IMR-90 (cell line): Measurements from ENCODE around the gene OR1L6. TPM values are rescaled to one million over a fixed set of nuclear protein-coding genes. Genes with fewer than 3 reads are reported as not detected.

ENCODE experiments used
- ATAC-seq: fragments of 200-7000 bp; cut with Tn5 transposase; 2 replicates; pipeline ENCODE4 v1.9.1; 2020; ENCODE audit warnings: low read depth, mild to moderate bottlenecking, moderate library complexity
- BruUV-seq: library from RNA; stranded (reverse); fragments of 400-500 nt; replicated peaks from 2 replicates; lab custom pipeline; 2021; lab: Mats Ljungman, UMichigan
- CTCF ChIA-PET: fragments of 300-600 bp; formaldehyde crosslinking; extraction: SDS; loops from one replicate; lab custom pipeline; 2021; ENCODE audit warnings: antibody characterized with exemption; lab: Yijun Ruan, JAX
- POLR2A ChIA-PET: fragments of 300-600 bp; sonication (Branson Sonifier 250); formaldehyde crosslinking; loops from one replicate; lab custom pipeline; 2022; ENCODE audit warnings: antibody characterized with exemption; ENCODE audit not compliant: unreplicated experiment; lab: Charles Lee
- DNase-seq: peaks from one replicate; pipeline ENCODE4 v3.0.0; 2013
- H2AFZ ChIP-seq: replicated peaks from 2 replicates; pipeline ENCODE3; 2013; ENCODE audit warnings: low read length, mild to moderate bottlenecking; ENCODE audit not compliant: poor library complexity
- H2AK5ac ChIP-seq: 2 replicates; pipeline ENCODE4 v1.6.1; 2013; ENCODE audit warnings: low read depth, low read length, inconsistent platforms
- H2AK9ac ChIP-seq: replicated peaks from 2 replicates; pipeline ENCODE3; 2013; ENCODE audit warnings: mild to moderate bottlenecking, low read depth, low read length, moderate library complexity; ENCODE audit not compliant: poor library complexity
- H2BK120ac ChIP-seq: 2 replicates; pipeline ENCODE4 v1.6.1; 2013; ENCODE audit warnings: low read depth, low read length, inconsistent platforms
- H2BK15ac ChIP-seq: 3 replicates; pipeline ENCODE4 v1.6.1; 2013; ENCODE audit warnings: low read depth, low read length, inconsistent platforms
- H2BK20ac ChIP-seq: 2 replicates; pipeline ENCODE4 v1.6.1; 2013; ENCODE audit warnings: low read depth, mild to moderate bottlenecking, inconsistent platforms, low read length, moderate library complexity
- H2BK5ac ChIP-seq: 2 replicates; pipeline ENCODE4 v1.6.1; 2013; ENCODE audit warnings: mild to moderate bottlenecking, low read depth, low read length, inconsistent platforms; ENCODE audit not compliant: poor library complexity, severe bottlenecking
- H3K14ac ChIP-seq: replicated peaks from 2 replicates; pipeline ENCODE4 v1.6.1; 2013; ENCODE audit warnings: low read depth, low read length, inconsistent platforms
- H3K18ac ChIP-seq: 2 replicates; pipeline ENCODE4 v1.6.1; 2013; ENCODE audit warnings: low read depth, low read length, control low read depth
- H3K23ac ChIP-seq: 2 replicates; pipeline ENCODE4 v1.6.1; 2013; ENCODE audit warnings: low read depth, low read length, inconsistent platforms
- H3K27ac ChIP-seq: 2 replicates; pipeline ENCODE4 v1.5.1; 2013; ENCODE audit warnings: mild to moderate bottlenecking, control low read depth, low read length; ENCODE audit not compliant: insufficient read depth
- H3K27me3 ChIP-seq: 2 replicates; pipeline ENCODE4 v1.6.1; 2013; ENCODE audit warnings: low read length; ENCODE audit not compliant: control insufficient read depth, insufficient read depth
- H3K36me3 ChIP-seq: 2 replicates; pipeline ENCODE4 v1.6.1; 2013; ENCODE audit warnings: low read length, mixed read lengths; ENCODE audit not compliant: control insufficient read depth, insufficient read depth
- H3K4ac ChIP-seq: 2 replicates; pipeline ENCODE4 v1.6.1; 2013; ENCODE audit warnings: low read depth, low read length, inconsistent platforms
- H3K4me1 ChIP-seq: 2 replicates; pipeline ENCODE4 v1.6.1; 2013; ENCODE audit warnings: low read length, mixed read lengths; ENCODE audit not compliant: control insufficient read depth, insufficient read depth
- H3K4me2 ChIP-seq: 2 replicates; pipeline ENCODE4 v1.6.1; 2013; ENCODE audit warnings: low read depth, mild to moderate bottlenecking, control low read depth, low read length, moderate library complexity
- H3K4me3 ChIP-seq: 2 replicates; pipeline ENCODE4 v1.5.1; 2013; ENCODE audit warnings: low read depth, mild to moderate bottlenecking, control low read depth, low read length, moderate library complexity; ENCODE audit not compliant: insufficient read depth
- H3K56ac ChIP-seq: 2 replicates; pipeline ENCODE4 v1.6.1; 2013; ENCODE audit warnings: low read length, inconsistent platforms; ENCODE audit not compliant: insufficient read depth; ENCODE audit errors: extremely low read depth
- H3K79me1 ChIP-seq, 2 experiments: 2 replicates each; pipeline ENCODE4 v1.6.1; 2013; ENCODE audit warnings: low read length in 2 of 2, inconsistent platforms in 1 of 2, low read depth in 1 of 2
- H3K9ac ChIP-seq: 2 replicates; pipeline ENCODE4 v1.6.1; 2013; ENCODE audit warnings: low read depth, low read length, control low read depth
- H3K9me1 ChIP-seq: 2 replicates; pipeline ENCODE4 v1.6.1; 2013; ENCODE audit warnings: low read length, inconsistent platforms; ENCODE audit not compliant: insufficient read depth
- H3K9me3 ChIP-seq: 2 replicates; pipeline ENCODE4 v1.6.1; 2013; ENCODE audit warnings: low read length; ENCODE audit not compliant: control insufficient read depth, insufficient read depth
- H4K20me1 ChIP-seq: 2 replicates; pipeline ENCODE4 v1.6.1; 2013; ENCODE audit warnings: low read length, inconsistent platforms; ENCODE audit not compliant: insufficient read depth
- H4K5ac ChIP-seq: 2 replicates; pipeline ENCODE4 v1.6.1; 2013; ENCODE audit warnings: mild to moderate bottlenecking, low read depth, low read length, control low read depth
- H4K8ac ChIP-seq, 2 experiments: 2 replicates each; pipeline ENCODE4 v1.6.1; 2013; ENCODE audit warnings: low read depth in 2 of 2, low read length in 2 of 2, control low read depth in 1 of 2, inconsistent platforms in 1 of 2
- H4K91ac ChIP-seq: 2 replicates; pipeline ENCODE4 v1.6.1; 2013; ENCODE audit warnings: low read depth, low read length, inconsistent platforms; ENCODE audit not compliant: insufficient read depth
- BHLHE40 ChIP-seq: fragments of 150-350 bp; IDR thresholded peaks from 2 replicates; pipeline ENCODE4 v1.6.1; 2016; ENCODE audit warnings: mild to moderate bottlenecking, low read depth, low read length
- CEBPB ChIP-seq: IDR thresholded peaks from 2 replicates; pipeline ENCODE4 v1.6.1; 2012; ENCODE audit warnings: low read depth, low read length, improper control_type of control experiment
- CHD1 ChIP-seq: IDR thresholded peaks from 2 replicates; pipeline ENCODE4 v1.6.1; 2012; ENCODE audit warnings: low read depth, low read length, improper control_type of control experiment
- CTCF ChIP-seq: conservative IDR thresholded peaks from 2 replicates; pipeline ENCODE4 v1.5.1; 2012; ENCODE audit warnings: mild to moderate bottlenecking, low read depth, low read length, improper control_type of control experiment
- MAZ ChIP-seq: IDR thresholded peaks from 2 replicates; pipeline ENCODE4 v1.6.1; 2012; ENCODE audit warnings: low read depth, mild to moderate bottlenecking, low read length, improper control_type of control experiment, moderate library complexity, borderline replicate concordance
- RAD21 ChIP-seq: IDR thresholded peaks from 2 replicates; pipeline ENCODE4 v1.6.1; 2012; ENCODE audit warnings: low read length, improper control_type of control experiment
- RCOR1 ChIP-seq: IDR thresholded peaks from 2 replicates; pipeline ENCODE4 v1.6.1; 2012; ENCODE audit warnings: mild to moderate bottlenecking, low read length, improper control_type of control experiment; ENCODE audit not compliant: insufficient replicate concordance
- RFX5 ChIP-seq: IDR thresholded peaks from 2 replicates; pipeline ENCODE4 v1.8.0; 2012; ENCODE audit warnings: low read depth, mild to moderate bottlenecking, low read length, moderate library complexity
- SMC3 ChIP-seq: fragments of 150-350 bp; IDR thresholded peaks from 2 replicates; pipeline ENCODE4 v1.6.1; 2016; ENCODE audit warnings: low read depth, mild to moderate bottlenecking, antibody characterized with exemption, low read length, moderate library complexity
- WGBS, 2 experiments: methylation state at CpG; one replicate each; pipeline versions ENCODE4 v1.1.5 to v1.1.7; 2013; ENCODE audit warnings: missing lambda C conversion rate in 2 of 2; ENCODE audit not compliant: insufficient read length in 1 of 2; ENCODE audit errors: extremely low coverage in 2 of 2; 5-methylcytosine and 5-hydroxymethylcytosine counted together
- dilution Hi-C: fragments of 300-500 bp; cut with HindIII; formaldehyde crosslinking; loops from one replicate; pipeline ENCODE4 v1.14.3; 2018; ENCODE audit warnings: low sequenced_read_pairs; ENCODE audit not compliant: unreplicated experiment
- in situ Hi-C: fragments of 300-500 bp; cut with MboI; formaldehyde crosslinking; loops from 3 replicates; pipeline ENCODE4 v1.14.3; 2019; ENCODE audit warnings: low sequenced_read_pairs, inconsistent platforms, mixed read lengths
- intact Hi-C: fragments of 100-400 bp; cut with micrococcal nuclease; formaldehyde crosslinking; loops from 2 replicates; pipeline ENCODE4 v1.10.0; 2022
- polyA plus RNA-seq, 3 experiments: library from polyadenylated mRNA; depleted of rRNA; stranded (reverse); fragments of >200 nt; gene quantifications; 2 replicates each; pipeline ENCODE4 v1.2.3, GENCODE V29; 2012; ENCODE audit warnings: low replicate concordance in 1 of 3
- total RNA-seq: library from RNA; depleted of rRNA; stranded (reverse); fragments of >200 nt; gene quantifications from 2 replicates; pipeline ENCODE4 v1.2.3, GENCODE V29; 2012

OR1L6 gene
- total and polyA plus RNA-seq, 2 of the 4 experiments (the other 2 are of a cell fraction) = not detected

- Histone ChIP-seq H3K27ac (no peak overlapping the region), H3K56ac (no peak overlapping the region), H2AK9ac (no peak overlapping the region), H3K79me1 (no peaks in the 10 kb centered on the region), H3K36me3 (no peaks in the 10 kb centered on the region), H2BK120ac (no peak overlapping the region), H2AFZ (no peak overlapping the region), H4K5ac (no peak overlapping the region), H3K4me2 (no peak overlapping the region), H3K18ac (no peak overlapping the region), H4K20me1 (no peaks in the 10 kb centered on the region), H2BK5ac (no peak overlapping the region), H2AK5ac (no peak overlapping the region), H3K27me3 (no peaks in the 10 kb centered on the region), H3K9me1 (no peaks in the 10 kb centered on the region), H3K14ac (no peak overlapping the region), H3K23ac (no peak overlapping the region), H3K4ac (no peak overlapping the region), H4K91ac (no peak overlapping the region), H3K4me1 (no peaks in the 10 kb centered on the region), H4K8ac (no peak overlapping the region), H3K4me3 (no peak overlapping the region), H2BK20ac (no peak overlapping the region), H2BK15ac (no peak overlapping the region), H3K9ac (no peak overlapping the region), H3K9me3 (no peaks in the 10 kb centered on the region)
- ATAC-seq (no peak), DNase-seq (no peak)
- BruUV-seq = no TSS peak
- dilution Hi-C loops = no loop called here
- intact Hi-C loops = no loop called here
- WGBS, 2 experiments = no CpG with 5 or more reads among the region's 7 CpGs
- in situ Hi-C loops = no loop called here
- ChIA-PET CTCF (no interaction called here), POLR2A (no interaction called here)
- no peak for TF ChIP-seq RFX5
- no peak for TF ChIP-seq RCOR1
- TF ChIP-seq CTCF = no peak
- TF ChIP-seq MAZ = no peak
- TF ChIP-seq RAD21 = no peak
- TF ChIP-seq CEBPB = no peak
- TF ChIP-seq SMC3 = no peak
- TF ChIP-seq BHLHE40 = no peak
- TF ChIP-seq CHD1 = no peak
Observed at GRCh38 chr9:122718038-122718437, 24.1 kb upstream of the OR1L6 start.
